Fibroblast of lung (primary cell): ENCODE results near the gene SIRT4.

Experiments used
- EZH2 ChIP-seq: IDR thresholded peaks from 2 replicates; pipeline ENCODE4 v1.5.1; 2012; ENCODE audit warnings: low read length, control low read depth, mild to moderate bottlenecking; ENCODE audit errors: missing control alignments
- TF ChIP-seq, protein P1 (sequence below), 2 donors: IDR thresholded peaks in 1 of 2; conservative IDR thresholded peaks in 1 of 2; 1 replicate in 1 of 2; 2 replicates in 1 of 2; pipeline ENCODE4 v1.5.1; 2011 to 2012; ENCODE audit warnings: low read length in 2 of 2, control low read depth in 1 of 2, inconsistent platforms in 1 of 2, low read depth in 1 of 2, mild to moderate bottlenecking in 1 of 2

DNA sequence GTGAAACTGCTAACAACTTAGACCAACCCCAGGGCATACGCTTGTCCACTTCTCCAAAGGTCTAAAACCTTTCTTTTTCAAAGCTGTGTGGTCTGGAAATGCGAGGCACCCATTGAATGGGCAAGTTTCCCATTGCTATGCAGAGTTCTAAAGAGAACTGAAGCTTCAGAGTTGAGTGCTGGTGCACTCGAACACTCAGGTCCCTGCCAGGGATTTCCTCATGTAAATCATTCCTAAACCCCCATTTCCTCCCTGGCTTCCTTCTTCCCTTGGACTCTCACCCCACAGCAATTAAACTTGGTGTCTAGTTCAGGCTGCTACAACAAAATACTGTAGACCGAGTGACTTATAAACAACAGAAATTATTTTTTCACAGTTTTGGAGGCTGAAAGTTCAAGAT lies 34.4 kb upstream of the SIRT4 start:
- TF ChIP-seq EZH2, result no peak
- TF ChIP-seq, protein P1, sequence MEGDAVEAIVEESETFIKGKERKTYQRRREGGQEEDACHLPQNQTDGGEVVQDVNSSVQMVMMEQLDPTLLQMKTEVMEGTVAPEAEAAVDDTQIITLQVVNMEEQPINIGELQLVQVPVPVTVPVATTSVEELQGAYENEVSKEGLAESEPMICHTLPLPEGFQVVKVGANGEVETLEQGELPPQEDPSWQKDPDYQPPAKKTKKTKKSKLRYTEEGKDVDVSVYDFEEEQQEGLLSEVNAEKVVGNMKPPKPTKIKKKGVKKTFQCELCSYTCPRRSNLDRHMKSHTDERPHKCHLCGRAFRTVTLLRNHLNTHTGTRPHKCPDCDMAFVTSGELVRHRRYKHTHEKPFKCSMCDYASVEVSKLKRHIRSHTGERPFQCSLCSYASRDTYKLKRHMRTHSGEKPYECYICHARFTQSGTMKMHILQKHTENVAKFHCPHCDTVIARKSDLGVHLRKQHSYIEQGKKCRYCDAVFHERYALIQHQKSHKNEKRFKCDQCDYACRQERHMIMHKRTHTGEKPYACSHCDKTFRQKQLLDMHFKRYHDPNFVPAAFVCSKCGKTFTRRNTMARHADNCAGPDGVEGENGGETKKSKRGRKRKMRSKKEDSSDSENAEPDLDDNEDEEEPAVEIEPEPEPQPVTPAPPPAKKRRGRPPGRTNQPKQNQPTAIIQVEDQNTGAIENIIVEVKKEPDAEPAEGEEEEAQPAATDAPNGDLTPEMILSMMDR (conservative IDR thresholded peaks at IDR 0.05 in 1 of 2, IDR thresholded peaks at IDR 0.05 in 1 of 2; ENCODE audit: low read depth in 1 of 2, low read length in 2 of 2), result no peak
